GM18909 (cell line): ENCODE data around the gene FRZB.

ENCODE experiments used
- ATAC-seq: cut with Tn5 transposase; IDR thresholded peaks from one replicate; pipeline ENCODE4 v1.9.1; 2021; ENCODE audit warnings: mild to moderate bottlenecking; ENCODE audit not compliant: unreplicated experiment, poor library complexity

The FRZB gene

DNA sequence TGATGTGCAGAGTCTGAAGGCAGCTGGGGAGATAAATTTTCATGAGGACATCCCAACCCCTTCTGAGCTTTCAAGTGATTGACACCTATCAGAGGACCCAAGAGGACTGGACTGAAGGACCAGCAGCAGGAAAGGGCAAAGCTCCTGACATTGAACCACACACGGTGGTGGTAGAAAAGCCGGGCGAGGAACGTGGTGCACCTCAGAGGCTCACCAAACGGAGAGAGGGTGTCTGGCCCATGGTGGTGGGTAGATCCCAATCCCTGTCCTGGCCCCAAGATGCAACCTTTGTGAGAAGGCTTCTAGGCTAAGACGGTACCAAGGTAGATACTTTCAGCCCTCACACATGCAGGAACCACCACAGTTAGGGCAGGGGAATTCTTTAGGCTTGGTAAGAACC, 52.1 kb downstream of the FRZB start:
- ATAC-seq: no peak

DNA sequence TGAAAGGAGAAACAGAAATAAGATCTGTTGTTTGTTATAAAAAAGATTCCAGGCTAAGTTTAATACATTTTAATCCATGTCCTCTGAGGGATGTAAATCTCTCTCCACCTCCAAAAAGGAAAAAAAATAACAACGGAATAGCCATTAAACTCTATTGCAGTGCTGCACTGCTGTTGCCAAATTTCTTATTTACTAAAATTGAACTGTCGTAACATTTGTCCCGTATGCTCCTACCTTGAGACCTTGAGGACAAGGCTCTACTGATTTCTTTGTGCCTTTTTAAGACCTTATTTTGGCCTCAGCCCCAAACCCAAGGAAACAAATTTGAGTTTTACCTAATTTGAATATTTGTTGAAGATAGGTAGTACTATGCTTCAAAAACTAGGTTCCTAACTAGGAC, 56.4 kb downstream of the FRZB start:
- ATAC-seq: no peak

DNA sequence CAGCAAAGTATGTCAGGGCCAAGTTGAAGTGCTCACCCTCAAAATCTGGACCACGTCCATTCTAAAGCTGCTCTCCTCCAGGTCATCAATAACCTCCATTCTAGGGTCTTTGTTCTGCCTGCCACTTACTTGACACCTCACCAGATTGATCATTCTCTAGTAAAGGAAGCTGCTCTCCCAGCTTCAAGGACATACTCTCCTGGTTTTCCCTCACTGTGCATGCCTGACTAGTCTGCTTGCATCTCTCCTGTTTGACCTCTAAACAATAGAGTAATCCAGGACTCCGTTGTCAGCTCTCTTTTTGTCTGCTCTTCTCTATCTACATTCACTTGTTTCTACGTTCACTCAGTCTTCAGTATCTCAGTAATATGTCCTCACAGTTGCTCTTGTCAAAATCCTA, 59.1 kb downstream of the FRZB start:
- ATAC-seq: no peak

DNA sequence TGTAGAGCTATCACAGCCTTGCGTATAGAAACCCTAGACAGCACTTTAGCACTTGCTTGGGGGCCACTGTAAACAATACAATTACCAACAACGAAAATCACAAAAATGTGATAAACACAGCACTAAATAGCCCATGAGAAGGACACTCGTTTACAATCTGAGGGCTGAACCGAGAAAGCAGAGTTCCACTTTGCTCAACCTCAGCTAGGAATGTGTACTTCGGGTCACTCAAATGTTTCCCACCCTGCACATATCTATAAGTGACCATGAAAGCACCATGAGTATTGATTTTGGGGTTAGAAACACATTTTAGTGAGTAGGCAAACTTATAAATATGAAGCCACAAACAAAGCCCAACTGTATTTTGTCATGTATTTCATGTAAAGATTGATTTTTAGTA, 62.3 kb downstream of the FRZB start:
- ATAC-seq: no peak

DNA sequence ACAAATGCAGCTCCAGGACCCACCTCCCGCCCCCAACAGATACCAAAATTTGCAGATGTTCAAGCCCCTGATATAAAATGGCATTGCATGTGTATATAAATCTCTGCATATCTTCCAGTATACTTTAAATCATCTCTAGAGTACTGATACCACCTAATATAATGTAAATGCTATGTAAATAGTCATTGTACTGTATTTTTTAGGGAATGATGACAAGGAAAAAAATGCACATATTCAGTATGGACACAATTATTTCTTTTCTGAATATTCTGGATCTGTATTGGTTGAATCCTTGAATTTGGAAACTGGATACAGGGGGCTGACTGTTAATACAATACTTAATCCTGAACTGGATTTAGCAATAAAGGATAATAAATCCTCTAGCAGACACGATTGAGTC, 67.7 kb downstream of the FRZB start:
- ATAC-seq: no peak

DNA sequence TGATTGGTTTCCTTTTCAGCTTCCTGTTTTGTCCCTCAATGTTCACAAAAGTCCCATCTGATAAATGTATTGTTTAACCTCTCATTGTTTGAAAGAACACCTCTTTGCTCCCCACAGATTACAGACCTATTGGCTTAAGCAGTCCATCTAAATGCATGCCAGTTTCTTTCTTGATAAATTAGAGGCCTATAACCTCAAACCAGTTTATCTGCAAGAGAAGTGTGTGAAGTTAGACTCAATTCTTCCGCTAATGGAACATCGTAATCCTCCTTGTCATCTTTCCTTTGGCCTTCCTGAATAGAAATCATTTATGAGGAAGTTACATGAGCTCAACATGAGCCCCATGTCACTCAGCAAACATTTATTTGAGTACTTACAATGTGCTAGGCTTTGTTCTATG, 74.0 kb downstream of the FRZB start:
- ATAC-seq: no peak

DNA sequence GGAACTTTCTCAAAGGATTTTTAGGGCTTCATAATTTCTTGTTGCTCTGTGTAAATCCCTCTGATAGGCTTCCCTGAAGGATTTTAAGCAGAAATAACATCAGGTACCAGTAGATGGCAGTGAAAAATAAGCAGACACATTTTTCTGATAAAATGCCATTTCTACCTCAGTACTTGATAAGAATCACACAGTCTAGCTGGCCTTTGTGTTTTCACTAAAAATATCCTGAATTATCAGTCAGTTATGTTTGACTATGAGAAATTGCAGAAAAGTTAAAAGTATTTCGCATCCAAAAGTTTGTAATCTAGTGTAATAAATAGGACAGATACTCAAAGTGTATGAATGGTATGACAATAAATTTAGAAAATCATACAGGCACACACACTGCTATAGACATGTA, 81.7 kb downstream of the FRZB start:
- ATAC-seq: peak; percentile 57

DNA sequence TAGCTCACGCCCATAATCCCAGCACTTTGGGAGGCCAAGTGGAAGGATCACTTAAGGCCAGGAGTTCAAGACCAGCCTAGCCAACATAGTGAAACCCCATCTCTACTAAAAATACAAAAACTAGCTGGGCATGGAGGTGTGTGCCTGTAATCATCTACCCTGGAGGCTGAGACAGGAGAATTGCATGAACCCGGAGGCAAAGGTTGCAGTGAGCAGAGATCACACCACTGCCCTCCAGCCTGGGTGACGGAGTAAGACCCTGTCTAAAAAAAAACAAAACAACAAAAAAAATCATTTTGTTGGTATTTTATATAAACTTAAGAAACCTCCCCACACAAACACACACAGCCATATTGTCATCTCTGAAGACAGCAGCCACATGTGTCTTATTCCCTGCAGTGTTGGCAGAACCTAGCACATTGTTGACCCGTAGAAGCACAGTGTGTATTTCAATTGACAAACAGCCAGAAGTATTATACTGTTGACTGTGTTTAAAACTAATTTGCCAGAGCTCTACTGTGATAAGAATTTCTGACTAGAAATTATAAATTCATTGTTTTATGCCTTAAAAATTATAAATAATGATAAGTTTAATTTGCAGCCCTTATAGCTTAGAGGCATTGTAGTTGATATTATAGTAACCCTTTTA, 82.3 kb downstream of the FRZB start:
- ATAC-seq: no peak
